Measurements from ENCODE around the gene MCAM. TPM values are rescaled to one million over a fixed set of nuclear protein-coding genes. Genes with fewer than 3 reads are reported as not detected.

The MCAM gene
- total and polyA plus RNA-seq, 10 donors, result 10.3 to 612 (median 38.0) TPM

DNA sequence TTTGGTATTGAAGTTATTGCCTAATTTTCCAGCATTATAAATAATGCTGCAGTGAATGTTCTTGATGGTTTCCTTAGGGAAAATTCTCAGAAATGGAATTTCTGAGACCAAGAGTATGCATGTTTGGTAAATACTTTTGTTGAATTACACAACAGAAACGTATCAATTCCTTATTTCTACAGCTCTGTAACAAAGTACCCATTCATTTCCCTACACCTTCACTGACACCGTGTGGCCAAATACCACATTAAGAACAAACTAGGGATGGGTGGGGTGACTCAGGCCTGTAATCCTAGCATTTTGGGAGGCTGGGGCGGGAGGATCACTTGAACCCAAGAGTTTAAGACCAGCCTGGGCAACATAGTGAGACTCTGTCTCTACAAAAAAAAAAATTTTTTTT, 21.8 kb downstream of the MCAM start:
- no peak for DNase-seq
- no peaks in the 10 kb centered on the region for H3K27me3 ChIP-seq (replicated peaks in 1 of 7)
- H3K4me3 ChIP-seq, result no peak overlapping the region
- intact Hi-C loops (cut with DNase I; ENCODE audit: low total_unique reads), result no loop called here
- H3K9me3 ChIP-seq, result peaks cover 0 to 15% (median 9%) of the 10 kb centered on the region in 8 donors
- no peak overlapping the region for H3K27ac ChIP-seq
- peaks cover 3 to 98% (median 50%) of the 10 kb centered on the region in 6 donors for H3K36me3 ChIP-seq
- H3K4me1 ChIP-seq, result no peaks in the 10 kb centered on the region
- WGBS, 5 donors, result 47 to 75% (median 59%) methylated on average over 3 of the region's 3 CpGs
- TF ChIP-seq, protein P1, sequence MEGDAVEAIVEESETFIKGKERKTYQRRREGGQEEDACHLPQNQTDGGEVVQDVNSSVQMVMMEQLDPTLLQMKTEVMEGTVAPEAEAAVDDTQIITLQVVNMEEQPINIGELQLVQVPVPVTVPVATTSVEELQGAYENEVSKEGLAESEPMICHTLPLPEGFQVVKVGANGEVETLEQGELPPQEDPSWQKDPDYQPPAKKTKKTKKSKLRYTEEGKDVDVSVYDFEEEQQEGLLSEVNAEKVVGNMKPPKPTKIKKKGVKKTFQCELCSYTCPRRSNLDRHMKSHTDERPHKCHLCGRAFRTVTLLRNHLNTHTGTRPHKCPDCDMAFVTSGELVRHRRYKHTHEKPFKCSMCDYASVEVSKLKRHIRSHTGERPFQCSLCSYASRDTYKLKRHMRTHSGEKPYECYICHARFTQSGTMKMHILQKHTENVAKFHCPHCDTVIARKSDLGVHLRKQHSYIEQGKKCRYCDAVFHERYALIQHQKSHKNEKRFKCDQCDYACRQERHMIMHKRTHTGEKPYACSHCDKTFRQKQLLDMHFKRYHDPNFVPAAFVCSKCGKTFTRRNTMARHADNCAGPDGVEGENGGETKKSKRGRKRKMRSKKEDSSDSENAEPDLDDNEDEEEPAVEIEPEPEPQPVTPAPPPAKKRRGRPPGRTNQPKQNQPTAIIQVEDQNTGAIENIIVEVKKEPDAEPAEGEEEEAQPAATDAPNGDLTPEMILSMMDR (IDR thresholded peaks at IDR 0.05 in 8 of 11, conservative IDR thresholded peaks at IDR 0.05 in 3 of 11), result no peak
- TF ChIP-seq POLR2AphosphoS5 (IDR thresholded peaks at IDR 0.05) (no peak), POLR2A (IDR thresholded peaks at IDR 0.05) (no peak)

DNA sequence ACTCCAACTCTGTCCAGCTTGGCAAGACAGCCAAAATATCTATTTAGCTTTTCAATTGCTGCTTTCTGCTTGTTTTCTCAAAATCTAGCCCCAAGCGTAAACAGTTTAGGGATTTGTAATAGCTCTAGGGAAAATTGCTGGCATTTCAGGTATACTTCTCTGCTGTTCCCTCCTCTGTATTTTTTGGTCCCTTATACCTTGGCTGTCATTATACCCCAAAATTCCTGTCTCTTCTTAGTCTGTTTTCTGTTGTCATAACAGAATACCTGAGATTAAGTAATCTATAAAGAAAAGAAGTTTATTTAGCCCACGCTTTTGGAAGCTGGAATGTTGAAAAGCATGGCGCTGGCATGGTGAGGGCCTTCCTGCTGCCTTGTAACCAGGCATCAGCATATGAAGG, 23.5 kb downstream of the MCAM start:
- TF ChIP-seq, protein P1 (IDR thresholded peaks at IDR 0.05 in 8 of 11, conservative IDR thresholded peaks at IDR 0.05 in 3 of 11), result no peak
- no peak for TF ChIP-seq POLR2A (IDR thresholded peaks at IDR 0.05)
- no peak for TF ChIP-seq POLR2AphosphoS5 (IDR thresholded peaks at IDR 0.05)
- 95 to 98% (median 97%) methylated on average over 3 of the region's 3 CpGs for WGBS, 5 donors
- no peak overlapping the region for H3K27ac ChIP-seq
- H3K36me3 ChIP-seq, result peaks cover 0 to 98% (median 41%) of the 10 kb centered on the region in 6 donors
- no peaks in the 10 kb centered on the region for H3K4me1 ChIP-seq
- intact Hi-C loops (cut with DNase I; ENCODE audit: low total_unique reads), result no loop called here
- peaks cover 0 to 18% (median 9%) of the 10 kb centered on the region in 8 donors for H3K9me3 ChIP-seq
- no peak for DNase-seq
- H3K27me3 ChIP-seq (replicated peaks in 1 of 7), result no peaks in the 10 kb centered on the region
- no peak overlapping the region for H3K4me3 ChIP-seq

DNA sequence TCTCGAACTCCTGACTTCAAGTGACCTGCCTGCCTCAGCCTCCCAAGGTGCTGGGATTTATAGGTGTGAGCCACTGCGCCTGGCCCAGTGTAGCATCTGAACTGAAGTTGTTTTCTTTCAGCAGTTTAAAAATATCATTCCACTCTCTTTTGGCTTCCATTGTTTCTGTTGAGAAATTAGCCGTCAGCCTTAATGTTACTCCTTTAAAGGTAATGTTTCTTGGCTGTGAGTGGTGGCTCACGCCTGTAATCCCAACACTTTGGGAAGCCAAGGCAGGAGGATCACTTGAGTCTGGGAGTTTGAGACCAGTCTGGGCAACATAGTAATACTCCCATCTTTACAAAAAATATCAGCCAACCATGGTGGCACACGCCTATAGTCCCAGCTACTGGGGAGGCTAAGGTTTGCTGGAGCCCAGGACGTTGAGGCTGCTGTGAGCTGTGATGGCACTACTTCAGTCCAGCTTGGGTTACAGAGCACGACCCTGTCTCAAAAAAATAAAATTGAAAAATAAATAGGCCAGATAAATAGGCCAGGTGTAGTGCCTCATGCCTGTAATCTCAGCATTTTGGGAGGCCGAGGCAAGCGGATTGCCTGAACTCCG, 25.9 kb downstream of the MCAM start:
- no peak overlapping the region for H3K27ac ChIP-seq
- H3K4me3 ChIP-seq, result no peak overlapping the region
- H3K9me3 ChIP-seq, result peaks cover 0 to 18% (median 9%) of the 10 kb centered on the region in 8 donors
- H3K4me1 ChIP-seq, result no peaks in the 10 kb centered on the region
- intact Hi-C loops (cut with DNase I; ENCODE audit: low total_unique reads), result no loop called here
- H3K36me3 ChIP-seq, result peaks cover 0 to 98% (median 44%) of the 10 kb centered on the region in 6 donors
- TF ChIP-seq POLR2A (IDR thresholded peaks at IDR 0.05) (no peak), POLR2AphosphoS5 (IDR thresholded peaks at IDR 0.05) (no peak)
- TF ChIP-seq, protein P1 (IDR thresholded peaks at IDR 0.05 in 8 of 11, conservative IDR thresholded peaks at IDR 0.05 in 3 of 11), result no peak
- H3K27me3 ChIP-seq (replicated peaks in 1 of 7), result no peaks in the 10 kb centered on the region
- no peak for DNase-seq
- WGBS, 5 donors, result 97 to 99% (median 98%) methylated on average over 10 of the region's 10 CpGs

DNA sequence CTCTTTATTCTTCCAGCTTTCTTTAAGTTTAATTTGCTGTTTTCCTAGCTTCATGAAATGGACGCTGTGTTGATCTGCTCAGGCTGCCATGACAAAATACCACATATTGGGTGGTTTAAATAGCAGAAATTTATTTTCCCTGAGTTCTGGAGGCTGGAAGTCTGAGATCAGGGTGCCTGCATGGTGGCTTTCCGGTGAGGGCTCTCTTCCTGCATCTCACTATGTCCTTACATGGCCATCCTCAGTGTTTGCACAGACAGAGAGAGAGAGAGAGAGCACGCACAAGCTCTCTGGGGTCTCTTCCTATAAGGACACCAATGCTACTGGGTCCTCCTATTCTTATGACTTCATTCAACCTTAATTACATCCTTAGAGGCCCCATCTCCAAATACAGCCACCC, 28.7 kb downstream of the MCAM start:
- Histone ChIP-seq H3K4me1 (peaks cover 0 to 14% (median 8%) of the 10 kb centered on the region in 6 donors), H3K4me3 (no peak overlapping the region), H3K27me3 (replicated peaks in 1 of 7) (no peaks in the 10 kb centered on the region), H3K9me3 (peaks cover 0 to 18% (median 9%) of the 10 kb centered on the region in 8 donors), H3K27ac (no peak overlapping the region), H3K36me3 (peaks cover 0 to 84% (median 55%) of the 10 kb centered on the region in 6 donors)
- whole genome bisulfite sequencing, 5 donors, result 81 to 100% (median 96%) methylated on average over 3 of the region's 3 CpGs
- DNase-seq, result no peak
- TF ChIP-seq POLR2AphosphoS5 (IDR thresholded peaks at IDR 0.05), result no peak
- intact Hi-C loops (cut with DNase I; ENCODE audit: low total_unique reads), result no loop called here
